ENCODE measurements around the gene HCRTR2.

- TF ChIP-seq POLR2A (IDR thresholded peaks at IDR 0.05) (no peak), CTCF (IDR thresholded peaks at IDR 0.05) (no peak), EP300 (IDR thresholded peaks at IDR 0.05) (no peak)
Measured at GRCh38 chr6:55174211-55175026, at the start of gene HCRTR2.
